22Rv1 (cell line): ENCODE data around the gene CDC20.
A peak's percentile ranks its signal among the peaks of the same experiment; 100 is the strongest.

Experiments
- H3K27ac ChIP-seq: fragments of 450-650 bp; 2 replicates; pipeline ENCODE4 v1.5.1; 2017
- CTCF ChIP-seq: fragments of 450-650 bp; IDR thresholded peaks from 2 replicates; pipeline ENCODE4 v1.5.1; 2017; ENCODE audit warnings: mild to moderate bottlenecking
- ZFX ChIP-seq: fragments of 450-650 bp; IDR thresholded peaks from 2 replicates; pipeline ENCODE4 v1.6.1; 2017; ENCODE audit warnings: antibody characterized with exemption, borderline replicate concordance

CDC20 gene

GRCh38 chr1:43357251-43357650 lies 1.5 kb upstream of the CDC20 start:
- no peak overlapping the region for H3K27ac ChIP-seq
- no peak for TF ChIP-seq ZFX
- no peak for TF ChIP-seq CTCF

- TF ChIP-seq ZFX (no peak), CTCF (peak; percentile 68)
- peak overlapping the region; percentile 95 for H3K27ac ChIP-seq
Observed at GRCh38 chr1:43358121-43358745, 548 bp upstream of the CDC20 start.

GRCh38 chr1:43359696-43360095 lies 915 bp downstream of the CDC20 start:
- TF ChIP-seq ZFX (no peak), CTCF (no peak)
- H3K27ac ChIP-seq: peak overlapping the region; percentile 95

- TF ChIP-seq CTCF: no peak
- peak overlapping the region; percentile 95 for H3K27ac ChIP-seq
Observed at GRCh38 chr1:43360616-43361015, 1.8 kb downstream of the CDC20 start.

- H3K27ac ChIP-seq: peak overlapping the region; percentile 95
- TF ChIP-seq ZFX (no peak), CTCF (no peak)
Observed at GRCh38 chr1:43363283-43363934, 4.6 kb downstream of the CDC20 start.

GRCh38 chr1:43363935-43364525 lies 5.2 kb downstream of the CDC20 start:
- peak overlapping the region; percentile 95 for H3K27ac ChIP-seq
- TF ChIP-seq CTCF (no peak), ZFX (no peak)

GRCh38 chr1:43365678-43366077 lies 6.9 kb downstream of the CDC20 start:
- peak overlapping the region; percentile 95 for H3K27ac ChIP-seq
- no peak for TF ChIP-seq ZFX
- no peak for TF ChIP-seq CTCF
